HUES48 (cell line): ENCODE data around the gene DNAH2.

Experiments used
- H3K27ac ChIP-seq: one replicate; pipeline ENCODE4 v1.7.0; 2013; ENCODE audit warnings: low read depth, low read length, inconsistent platforms
- H3K27me3 ChIP-seq: 2 replicates; pipeline ENCODE4 v1.6.1; 2013; ENCODE audit warnings: mild to moderate bottlenecking, low read length; ENCODE audit not compliant: control insufficient read depth, insufficient read depth
- H3K36me3 ChIP-seq: 2 replicates; pipeline ENCODE4 v1.6.1; 2013; ENCODE audit warnings: low read length; ENCODE audit not compliant: control insufficient read depth, insufficient read depth
- H3K4me1 ChIP-seq: 2 replicates; pipeline ENCODE4 v1.6.1; 2013; ENCODE audit warnings: mild to moderate bottlenecking, low read length; ENCODE audit not compliant: control insufficient read depth, insufficient read depth
- H3K4me3 ChIP-seq: 2 replicates; pipeline ENCODE4 v1.5.1; 2013; ENCODE audit warnings: mild to moderate bottlenecking, low read depth, low read length
- H3K9ac ChIP-seq: 2 replicates; pipeline ENCODE4 v1.6.1; 2013; ENCODE audit warnings: mild to moderate bottlenecking, low read depth, low read length, moderate library complexity
- H3K9me3 ChIP-seq: 2 replicates; pipeline ENCODE4 v1.6.1; 2013; ENCODE audit warnings: low read length; ENCODE audit not compliant: control insufficient read depth, insufficient read depth

DNAH2 gene

DNA sequence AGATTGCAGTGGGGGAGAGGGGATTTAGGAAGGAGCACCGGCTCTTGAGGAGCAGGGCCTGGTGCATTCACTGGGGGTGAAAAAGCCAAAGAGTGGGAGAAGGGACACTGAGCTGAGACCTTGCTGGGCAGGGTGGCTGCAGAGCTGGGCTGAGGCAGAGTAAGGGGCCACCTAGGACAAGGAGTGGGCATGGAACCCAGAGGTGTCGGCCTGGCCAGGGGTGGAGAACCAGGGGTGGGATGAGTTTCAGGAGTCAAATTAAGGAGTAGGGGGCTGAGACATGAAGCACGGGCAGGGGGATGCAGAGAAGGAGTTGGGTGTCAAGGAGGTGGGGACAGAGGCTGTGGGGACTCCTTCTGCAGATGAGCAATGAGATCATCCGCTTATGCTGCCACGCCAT, 20.1 kb downstream of the DNAH2 start:
- Histone ChIP-seq H3K27ac (no peak overlapping the region), H3K27me3 (no peaks in the 10 kb centered on the region; the same call in 1 of the 2 replicates), H3K4me3 (no peak overlapping the region), H3K9me3 (no peaks in the 10 kb centered on the region), H3K9ac (no peak overlapping the region), H3K4me1 (no peaks in the 10 kb centered on the region), H3K36me3 (no peaks in the 10 kb centered on the region)

GRCh38 chr17:7739746-7740145, 22.2 kb downstream of the DNAH2 start:
- no peaks in the 10 kb centered on the region for H3K9me3 ChIP-seq
- H3K4me1 ChIP-seq = no peaks in the 10 kb centered on the region
- no peaks in the 10 kb centered on the region for H3K36me3 ChIP-seq
- H3K9ac ChIP-seq = no peak overlapping the region
- no peak overlapping the region for H3K27ac ChIP-seq
- no peak overlapping the region for H3K4me3 ChIP-seq
- no peaks in the 10 kb centered on the region; the same call in 1 of the 2 replicates for H3K27me3 ChIP-seq

- H3K27ac ChIP-seq = no peak overlapping the region
- H3K9ac ChIP-seq = no peak overlapping the region
- no peaks in the 10 kb centered on the region; the same call in 1 of the 2 replicates for H3K27me3 ChIP-seq
- H3K9me3 ChIP-seq = no peaks in the 10 kb centered on the region
- no peak overlapping the region for H3K4me3 ChIP-seq
- no peaks in the 10 kb centered on the region for H3K36me3 ChIP-seq
- H3K4me1 ChIP-seq = no peaks in the 10 kb centered on the region
These were observed 23.0 kb downstream of the DNAH2 start for GRCh38 chr17:7740481-7741001.

DNA sequence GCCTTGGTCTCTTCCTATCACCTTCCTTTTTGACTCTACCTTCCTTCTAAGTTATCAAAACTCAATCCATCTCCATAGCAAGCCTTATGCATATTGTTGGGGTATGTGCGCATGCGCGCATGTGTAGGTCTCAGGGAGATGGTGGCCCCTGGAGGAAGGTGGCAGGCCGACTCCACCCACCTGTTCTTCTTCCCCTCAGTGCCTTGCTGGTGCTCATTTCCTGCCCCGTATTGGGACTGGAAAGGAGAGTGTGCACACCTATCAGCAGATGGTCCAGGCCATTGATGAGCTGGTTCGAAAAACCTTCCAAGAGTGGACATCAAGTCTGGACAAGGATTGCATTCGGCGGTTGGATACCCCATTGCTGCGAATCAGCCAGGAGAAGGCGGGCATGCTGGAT, 25.2 kb downstream of the DNAH2 start:
- no peaks in the 10 kb centered on the region for H3K9me3 ChIP-seq
- H3K9ac ChIP-seq = no peak overlapping the region
- H3K27me3 ChIP-seq = no peaks in the 10 kb centered on the region; the same call in 1 of the 2 replicates
- H3K4me3 ChIP-seq = no peak overlapping the region
- no peak overlapping the region for H3K27ac ChIP-seq
- H3K4me1 ChIP-seq = no peaks in the 10 kb centered on the region
- no peaks in the 10 kb centered on the region for H3K36me3 ChIP-seq

- no peaks in the 10 kb centered on the region for H3K4me1 ChIP-seq
- H3K36me3 ChIP-seq = no peaks in the 10 kb centered on the region
- H3K9me3 ChIP-seq = no peaks in the 10 kb centered on the region
- H3K27me3 ChIP-seq = no peaks in the 10 kb centered on the region
- H3K27ac ChIP-seq = no peak overlapping the region
- no peak overlapping the region for H3K9ac ChIP-seq
- no peak overlapping the region for H3K4me3 ChIP-seq
These were observed 26.9 kb downstream of the DNAH2 start for GRCh38 chr17:7744416-7744815.

DNA sequence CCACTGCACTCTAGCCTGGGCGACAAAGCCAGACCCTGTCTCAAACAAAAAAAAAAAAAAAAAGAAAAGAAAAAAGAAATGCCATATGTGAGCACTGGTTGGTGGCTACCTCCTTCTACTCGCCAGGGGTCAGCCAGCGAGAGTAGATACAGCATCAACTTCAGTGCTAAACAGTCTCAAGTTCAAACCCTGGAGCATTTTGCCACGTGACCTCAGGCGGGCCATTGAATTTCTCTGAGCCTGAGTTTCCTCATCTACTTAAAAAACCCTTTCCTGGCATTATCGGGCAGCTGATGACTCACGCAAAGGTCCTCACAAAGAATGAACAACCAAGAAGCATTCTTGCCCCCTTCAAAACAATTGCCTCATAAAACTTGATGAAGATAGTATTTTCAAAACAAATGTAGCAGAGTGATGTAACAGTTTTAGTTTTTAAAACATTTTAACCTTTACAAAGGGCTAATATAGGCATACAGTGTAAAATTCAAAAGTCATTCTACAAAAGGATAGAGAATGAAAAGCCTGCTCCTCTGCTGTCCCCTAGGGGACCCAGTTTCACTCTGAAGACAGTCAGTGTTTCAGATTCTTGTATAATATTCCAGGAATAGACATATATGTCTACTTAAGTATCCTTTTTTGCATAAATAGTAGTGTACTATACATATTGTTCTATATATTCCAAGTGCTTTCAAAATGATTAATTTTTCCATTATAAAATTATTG, 28.4 kb downstream of the DNAH2 start:
- H3K36me3 ChIP-seq = no peaks in the 10 kb centered on the region
- H3K9ac ChIP-seq = no peak overlapping the region
- H3K4me3 ChIP-seq = no peak overlapping the region
- H3K4me1 ChIP-seq = no peaks in the 10 kb centered on the region
- H3K9me3 ChIP-seq = no peaks in the 10 kb centered on the region
- H3K27ac ChIP-seq = no peak overlapping the region
- H3K27me3 ChIP-seq = no peaks in the 10 kb centered on the region

- no peaks in the 10 kb centered on the region for H3K4me1 ChIP-seq
- no peak overlapping the region for H3K27ac ChIP-seq
- no peaks in the 10 kb centered on the region for H3K36me3 ChIP-seq
- no peaks in the 10 kb centered on the region for H3K27me3 ChIP-seq
- no peaks in the 10 kb centered on the region for H3K9me3 ChIP-seq
- no peak overlapping the region for H3K9ac ChIP-seq
- no peak overlapping the region for H3K4me3 ChIP-seq
These were observed 30.1 kb downstream of the DNAH2 start for GRCh38 chr17:7747635-7748071.

DNA sequence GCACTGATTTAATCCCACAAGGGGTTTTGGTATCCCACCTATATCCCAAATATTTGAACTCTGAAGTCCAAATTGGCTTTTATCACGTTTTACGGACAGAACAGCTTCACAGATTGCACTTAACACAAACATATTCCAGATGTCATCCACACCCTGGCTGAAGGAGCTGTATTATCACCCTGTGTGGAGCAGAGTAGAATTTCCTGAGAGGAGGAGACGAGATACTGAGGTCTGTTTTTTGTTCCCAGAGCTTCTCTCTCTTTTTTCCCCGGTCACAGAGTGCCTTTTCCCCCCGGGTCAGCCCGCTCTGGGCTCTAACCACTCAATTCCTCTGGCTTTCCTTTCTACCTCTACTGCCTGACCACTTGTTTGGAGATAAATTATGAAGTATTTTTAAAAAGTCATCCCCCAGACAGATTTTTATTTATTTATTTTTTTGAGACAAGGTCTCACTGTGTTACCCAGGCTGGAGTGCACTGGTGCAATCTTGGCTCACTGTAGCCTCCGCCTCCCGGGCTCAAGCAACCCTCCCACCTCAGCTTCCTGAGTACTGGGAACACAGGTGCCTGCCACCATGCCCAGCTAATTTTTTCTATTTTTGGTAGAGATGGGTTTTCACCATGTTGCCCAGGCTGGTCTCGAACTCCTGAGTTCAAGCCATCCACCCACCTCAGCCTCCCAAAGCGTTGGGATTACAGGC, 30.7 kb downstream of the DNAH2 start:
- no peaks in the 10 kb centered on the region for H3K27me3 ChIP-seq
- H3K9me3 ChIP-seq = no peaks in the 10 kb centered on the region
- H3K4me1 ChIP-seq = no peaks in the 10 kb centered on the region
- no peak overlapping the region for H3K9ac ChIP-seq
- no peak overlapping the region for H3K4me3 ChIP-seq
- no peaks in the 10 kb centered on the region for H3K36me3 ChIP-seq
- no peak overlapping the region for H3K27ac ChIP-seq

DNA sequence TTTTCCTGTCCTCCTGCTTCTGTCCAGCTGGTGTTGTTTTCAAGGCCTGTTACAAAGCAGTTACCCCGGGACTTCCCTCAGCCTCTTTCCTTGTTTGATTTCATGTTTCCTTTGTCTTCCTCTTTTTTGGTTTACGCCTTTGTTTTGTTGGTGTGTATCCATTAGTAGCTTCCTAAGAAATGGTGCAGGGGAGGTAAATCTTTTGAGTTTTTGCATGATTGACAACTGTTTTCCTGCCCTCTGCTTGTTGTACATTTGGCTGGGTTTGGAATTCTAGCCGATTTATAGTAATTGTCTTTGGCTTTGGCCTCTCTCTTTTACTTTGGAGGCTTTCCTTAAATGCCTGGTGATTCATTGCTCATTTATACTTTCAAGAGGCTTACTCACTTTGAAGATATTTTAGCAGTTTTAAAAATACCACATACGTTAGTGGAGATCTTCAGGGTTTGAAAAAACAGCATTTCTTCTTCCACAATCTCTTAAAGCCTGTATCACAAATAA, 32.8 kb downstream of the DNAH2 start:
- Histone ChIP-seq H3K9ac (no peak overlapping the region), H3K36me3 (no peaks in the 10 kb centered on the region), H3K4me3 (no peak overlapping the region), H3K4me1 (no peaks in the 10 kb centered on the region), H3K27me3 (no peaks in the 10 kb centered on the region), H3K9me3 (no peaks in the 10 kb centered on the region), H3K27ac (no peak overlapping the region)

DNA sequence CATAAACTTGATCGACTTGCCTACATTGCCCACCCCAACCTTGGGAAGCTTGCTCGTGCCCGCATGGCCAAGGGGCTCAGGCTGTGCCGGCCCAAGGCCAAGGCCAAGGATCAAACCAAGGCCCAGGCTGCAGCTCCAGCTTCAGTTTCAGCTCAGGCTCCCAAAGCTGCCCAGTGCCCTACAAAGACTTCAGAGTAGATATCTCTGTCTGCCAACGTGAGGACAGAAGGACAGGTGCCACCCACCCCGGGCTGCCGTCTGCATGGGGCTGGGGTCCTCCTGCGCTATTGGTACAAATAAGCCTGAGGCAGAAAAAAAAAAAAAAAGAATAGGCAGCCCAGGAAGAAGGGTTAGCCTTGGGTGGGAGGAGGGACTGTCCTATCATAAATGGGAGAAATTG, 37.1 kb downstream of the DNAH2 start:
- no peak overlapping the region for H3K27ac ChIP-seq
- no peak overlapping the region for H3K4me3 ChIP-seq
- no peaks in the 10 kb centered on the region for H3K27me3 ChIP-seq
- no peak overlapping the region for H3K9ac ChIP-seq
- no peaks in the 10 kb centered on the region for H3K9me3 ChIP-seq
- H3K4me1 ChIP-seq = no peaks in the 10 kb centered on the region
- H3K36me3 ChIP-seq = no peaks in the 10 kb centered on the region
